ENCODE data around the gene VAV2. TPM values are rescaled to one million over a fixed set of nuclear protein-coding genes. Genes with fewer than 3 reads are reported as not detected.

Gene VAV2
- total RNA-seq, 1 donor from 2014 or later, result 33.7 TPM

GRCh38 chr9:133726401-133727276 is 265.5 kb downstream of the VAV2 start:
- DNase-seq (ENCODE audit: extremely low read depth, low read depth, low spot score), result no peak

GRCh38 chr9:133725886-133726285 is 266.2 kb downstream of the VAV2 start:
- DNase-seq (ENCODE audit: extremely low read depth, low read depth, low spot score), result no peak

GRCh38 chr9:133718563-133719315 is 273.4 kb downstream of the VAV2 start:
- DNase-seq (ENCODE audit: extremely low read depth, low read depth, low spot score), result no peak

GRCh38 chr9:133717113-133718031 is 274.8 kb downstream of the VAV2 start:
- no peak for DNase-seq (ENCODE audit: extremely low read depth, low read depth, low spot score)

- no peak for DNase-seq (ENCODE audit: extremely low read depth, low read depth, low spot score)
These were observed 275.5 kb downstream of the VAV2 start for GRCh38 chr9:133716564-133717112.

- no peak for DNase-seq (ENCODE audit: extremely low read depth, low read depth, low spot score)
These were observed 276.1 kb downstream of the VAV2 start for GRCh38 chr9:133715866-133716563.

GRCh38 chr9:133715295-133715865 is 276.7 kb downstream of the VAV2 start:
- DNase-seq (ENCODE audit: extremely low read depth, low read depth, low spot score), result no peak

GRCh38 chr9:133714606-133715294 is 277.4 kb downstream of the VAV2 start:
- DNase-seq (ENCODE audit: extremely low read depth, low read depth, low spot score), result no peak

- no peak for DNase-seq (ENCODE audit: extremely low read depth, low read depth, low spot score)
These were observed 278.1 kb downstream of the VAV2 start for GRCh38 chr9:133713960-133714495.

GRCh38 chr9:133713150-133713959 is 278.8 kb downstream of the VAV2 start:
- no peak for DNase-seq (ENCODE audit: extremely low read depth, low read depth, low spot score)

- no peak for DNase-seq (ENCODE audit: extremely low read depth, low read depth, low spot score)
These were observed 279.7 kb downstream of the VAV2 start for GRCh38 chr9:133712221-133713100.

Other genes starting within 250 kb of the VAV2 start
- gene BRD3OS, start 33.2 kb upstream of the VAV2 start, total RNA-seq, result 20.2 and 34.5 TPM in 2 replicates
- gene BRD3, start 75.7 kb upstream of the VAV2 start, total RNA-seq, result 12.8 and 40.7 TPM in 2 replicates
- 22.6 and 23.9 TPM in 2 replicates for gene WDR5, start 143.8 kb upstream of the VAV2 start, total RNA-seq
- not detected in 2 replicates for gene RNU6ATAC, start 172.2 kb upstream of the VAV2 start, total RNA-seq